Measurements from ENCODE around the gene CNOT3.

The CNOT3 gene

DNA sequence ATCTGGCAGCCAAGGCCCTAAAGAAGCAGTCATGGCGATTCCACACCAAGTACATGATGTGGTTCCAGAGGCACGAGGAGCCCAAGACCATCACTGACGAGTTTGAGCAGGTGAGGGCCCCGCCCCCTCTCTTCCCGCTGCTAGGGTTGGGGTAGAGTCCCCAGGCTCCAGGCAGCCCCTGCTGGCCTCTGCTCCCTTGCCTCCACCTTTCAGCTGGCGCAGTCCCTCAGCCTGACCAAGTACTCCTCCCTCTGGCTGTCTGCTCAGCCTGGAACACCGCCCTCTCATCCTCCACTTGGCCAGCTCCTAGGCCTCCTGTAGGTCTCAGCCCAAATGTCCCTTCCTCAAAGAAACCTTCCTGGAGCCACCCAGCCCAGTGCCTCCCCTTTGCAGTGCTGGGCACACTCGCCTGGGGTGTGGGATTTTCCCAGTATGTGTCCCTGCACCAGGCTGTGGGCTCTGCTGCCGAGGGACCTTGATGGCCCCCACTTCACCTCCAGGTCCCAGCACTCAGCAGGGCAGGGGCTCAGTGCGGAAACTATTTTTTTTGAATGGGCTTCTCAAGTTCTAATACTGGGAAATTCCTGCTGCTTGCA lies 16.3 kb downstream of the CNOT3 start:
- TF ChIP-seq ARNT (IDR thresholded peaks at IDR 0.05) = no peak
- ChIA-PET CTCF (no interaction called here), POLR2A (no interaction called here)
- no peak for DNase-seq (ENCODE audit: extremely low spot score)

DNA sequence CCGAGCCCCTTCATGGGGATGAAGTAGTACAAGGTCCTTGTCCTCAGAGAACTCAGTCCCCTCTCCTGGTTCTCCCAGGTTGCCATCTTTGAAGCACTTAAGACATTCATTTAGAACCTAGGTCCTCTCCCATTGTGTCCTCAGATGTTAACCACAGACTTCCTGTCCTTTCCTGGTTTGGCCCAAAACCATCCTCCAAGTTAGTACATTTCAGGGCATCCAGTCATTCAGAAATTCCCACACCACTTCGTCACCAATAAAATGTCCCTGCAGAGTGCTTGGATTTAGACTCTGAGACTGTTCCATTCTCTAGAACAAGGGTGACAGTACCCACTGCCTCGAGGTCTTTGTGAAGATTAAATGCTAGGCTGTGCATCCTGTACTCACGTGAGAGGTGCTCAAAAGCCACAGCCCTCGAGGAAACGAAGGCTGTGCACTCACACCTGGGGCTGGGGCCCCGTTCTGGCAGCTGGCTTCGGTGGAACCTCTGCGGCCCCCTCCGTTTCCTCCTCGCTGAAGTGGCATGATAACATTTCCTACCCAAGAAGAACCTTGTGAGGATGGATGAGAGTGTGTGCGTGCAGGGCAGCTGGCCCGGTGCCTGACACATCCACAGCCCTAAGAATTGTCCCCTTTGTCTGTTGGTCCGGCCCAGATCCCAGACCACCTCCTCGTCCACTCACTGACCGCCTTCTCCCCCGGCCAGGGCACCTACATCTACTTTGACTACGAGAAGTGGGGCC lies 17.2 kb downstream of the CNOT3 start:
- no peak for DNase-seq (ENCODE audit: extremely low spot score)
- POLR2A ChIA-PET = no interaction called here
- CTCF ChIA-PET = no interaction called here
- no peak for TF ChIP-seq SUZ12 (IDR thresholded peaks at IDR 0.05)
- no peak for TF ChIP-seq CTBP1 (IDR thresholded peaks at IDR 0.05; ENCODE audit: borderline replicate concordance)
- no peak for TF ChIP-seq L3MBTL2 (conservative IDR thresholded peaks at IDR 0.05)
- no peak for TF ChIP-seq TARDBP (IDR thresholded peaks at IDR 0.05)
- no peak for TF ChIP-seq HDGF (IDR thresholded peaks at IDR 0.05; ENCODE audit: borderline replicate concordance)
- TF ChIP-seq ZNF384 (IDR thresholded peaks at IDR 0.05) = no peak
- no peak for TF ChIP-seq BHLHE40 (IDR thresholded peaks at IDR 0.05; ENCODE audit: borderline replicate concordance)
- no peak for TF ChIP-seq LEF1 (IDR thresholded peaks at IDR 0.05; ENCODE audit: borderline replicate concordance)
- no peak for TF ChIP-seq NFRKB (IDR thresholded peaks at IDR 0.05)
- no peak for TF ChIP-seq SP1 (IDR thresholded peaks at IDR 0.05)
- no peak for TF ChIP-seq FOXA1 (IDR thresholded peaks at IDR 0.05)

DNA sequence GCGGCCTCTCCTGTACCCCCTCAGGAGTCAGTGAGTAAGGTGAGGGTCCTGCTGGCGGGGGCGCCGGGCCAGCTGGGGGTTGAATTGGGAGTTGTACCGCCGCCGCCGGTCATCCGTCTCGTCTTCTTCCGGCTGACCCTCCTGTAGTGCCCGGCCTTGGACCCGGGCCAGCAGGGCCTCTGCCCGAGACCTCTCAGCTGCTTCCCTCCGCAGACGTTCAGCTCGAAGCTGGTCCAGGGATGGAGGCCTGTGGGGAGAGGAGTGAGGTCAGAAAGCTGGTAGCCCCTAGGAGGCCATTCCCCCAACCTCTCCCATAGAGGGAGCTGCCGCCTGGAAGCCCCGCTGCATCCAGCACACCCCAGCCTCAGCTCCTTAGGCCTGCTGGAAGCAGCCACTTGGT lies 18.1 kb downstream of the CNOT3 start:
- ChIA-PET CTCF (no interaction called here), POLR2A (interaction anchor here (0.6 kb wide), 1 partner anchor 18 kb away, joined by 4 read pairs; the partner anchor contains the start of gene CNOT3)
- DNase-seq (ENCODE audit: extremely low spot score) = no peak
- TF ChIP-seq FOXA1 (IDR thresholded peaks at IDR 0.05) (no peak), ELF4 (IDR thresholded peaks at IDR 0.05) (no peak), FOXK2 (IDR thresholded peaks at IDR 0.05) (no peak), TARDBP (IDR thresholded peaks at IDR 0.05) (no peak), SUZ12 (IDR thresholded peaks at IDR 0.05) (no peak), NFRKB (IDR thresholded peaks at IDR 0.05) (no peak)

DNA sequence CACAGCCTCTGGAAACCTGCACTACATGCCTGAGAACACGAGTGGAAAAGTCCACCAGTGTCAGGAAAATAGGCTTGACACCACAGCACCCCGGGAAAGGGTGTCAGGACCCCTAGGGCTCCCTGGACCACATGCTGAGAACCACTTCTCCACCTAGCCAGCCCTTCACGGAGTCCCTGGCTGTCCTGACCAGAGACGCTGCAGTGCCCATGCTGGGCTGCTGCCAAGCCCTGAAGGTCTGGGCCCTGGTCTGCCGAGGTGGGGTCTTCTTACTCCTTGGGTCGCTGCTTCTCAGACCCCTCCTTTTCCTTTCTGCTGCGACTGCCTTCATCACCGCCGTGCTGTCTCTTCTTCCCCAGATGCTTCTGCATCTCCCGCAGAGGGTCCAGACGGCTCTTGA lies 18.9 kb downstream of the CNOT3 start:
- CTCF ChIA-PET = no interaction called here
- TF ChIP-seq BHLHE40 (IDR thresholded peaks at IDR 0.05; ENCODE audit: borderline replicate concordance) (no peak), SUZ12 (IDR thresholded peaks at IDR 0.05) (no peak), FOXK2 (IDR thresholded peaks at IDR 0.05) (no peak)
- no peak for DNase-seq (ENCODE audit: extremely low spot score)
- POLR2A ChIA-PET = no interaction called here

DNA sequence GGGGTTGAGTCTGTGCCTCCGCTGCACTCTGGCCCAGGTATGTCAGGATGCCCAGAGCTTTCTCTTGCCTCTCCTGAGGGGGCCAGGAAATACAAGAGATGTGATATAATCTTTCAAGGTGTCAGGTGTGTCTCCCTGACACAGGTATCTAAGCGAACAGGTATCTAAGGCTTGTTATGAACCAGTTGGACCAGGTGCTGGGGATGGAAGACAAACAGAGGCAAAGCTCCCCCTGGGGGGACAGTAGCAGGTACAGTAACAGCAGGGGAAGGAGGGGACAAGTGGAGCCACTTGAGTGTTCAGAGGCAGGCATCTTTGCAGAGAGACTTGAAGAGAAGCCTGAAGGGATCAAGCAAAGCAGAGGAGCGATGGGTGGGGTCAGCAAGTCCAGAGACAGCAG lies 19.4 kb downstream of the CNOT3 start:
- ChIA-PET POLR2A (no interaction called here), CTCF (no interaction called here)
- no peak for DNase-seq (ENCODE audit: extremely low spot score)
- TF ChIP-seq FOXM1 (IDR thresholded peaks at IDR 0.05; ENCODE audit: borderline replicate concordance) (no peak), ZNF384 (IDR thresholded peaks at IDR 0.05) (no peak), ELF4 (IDR thresholded peaks at IDR 0.05) (no peak), FOXA1 (IDR thresholded peaks at IDR 0.05) (no peak), ARNT (IDR thresholded peaks at IDR 0.05) (no peak), HDGF (IDR thresholded peaks at IDR 0.05; ENCODE audit: borderline replicate concordance) (no peak), LEF1 (IDR thresholded peaks at IDR 0.05; ENCODE audit: borderline replicate concordance) (no peak), CTBP1 (IDR thresholded peaks at IDR 0.05; ENCODE audit: borderline replicate concordance) (no peak), BHLHE40 (IDR thresholded peaks at IDR 0.05; ENCODE audit: borderline replicate concordance) (no peak), FOXK2 (IDR thresholded peaks at IDR 0.05) (no peak), SP1 (IDR thresholded peaks at IDR 0.05) (no peak), NFRKB (IDR thresholded peaks at IDR 0.05) (no peak), SUZ12 (IDR thresholded peaks at IDR 0.05) (no peak), L3MBTL2 (conservative IDR thresholded peaks at IDR 0.05) (no peak), TARDBP (IDR thresholded peaks at IDR 0.05) (no peak)
- TF ChIP-seq, protein P1, sequence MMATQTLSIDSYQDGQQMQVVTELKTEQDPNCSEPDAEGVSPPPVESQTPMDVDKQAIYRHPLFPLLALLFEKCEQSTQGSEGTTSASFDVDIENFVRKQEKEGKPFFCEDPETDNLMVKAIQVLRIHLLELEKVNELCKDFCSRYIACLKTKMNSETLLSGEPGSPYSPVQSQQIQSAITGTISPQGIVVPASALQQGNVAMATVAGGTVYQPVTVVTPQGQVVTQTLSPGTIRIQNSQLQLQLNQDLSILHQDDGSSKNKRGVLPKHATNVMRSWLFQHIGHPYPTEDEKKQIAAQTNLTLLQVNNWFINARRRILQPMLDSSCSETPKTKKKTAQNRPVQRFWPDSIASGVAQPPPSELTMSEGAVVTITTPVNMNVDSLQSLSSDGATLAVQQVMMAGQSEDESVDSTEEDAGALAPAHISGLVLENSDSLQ (IDR thresholded peaks at IDR 0.05) = no peak

DNA sequence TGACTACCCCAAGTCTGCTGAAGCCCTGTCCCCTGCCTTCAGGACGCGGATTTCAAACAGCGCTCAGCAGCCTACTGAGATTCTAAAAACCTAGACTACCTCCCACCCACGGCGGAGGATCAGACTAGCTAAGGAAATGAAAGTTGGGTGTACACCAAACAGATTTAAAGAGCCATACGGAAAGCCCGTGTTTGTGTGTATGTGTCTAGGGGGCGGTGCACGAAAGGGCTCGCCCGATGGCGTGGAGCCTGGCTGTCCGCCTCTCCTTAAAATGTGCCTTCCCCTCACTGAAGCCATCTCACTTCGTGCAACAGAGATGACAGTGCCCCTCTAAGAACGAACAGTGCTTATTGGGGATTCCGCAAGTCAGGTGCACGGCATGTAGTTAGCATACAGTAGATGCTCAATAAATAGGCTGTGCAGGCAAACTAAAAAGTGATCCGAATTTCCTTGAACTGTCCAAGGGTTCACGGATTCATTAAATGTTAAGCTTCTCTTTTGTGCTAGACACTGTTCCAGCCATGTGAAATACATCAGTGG lies 21.3 kb downstream of the CNOT3 start:
- no peak for DNase-seq (ENCODE audit: extremely low spot score)
- ChIA-PET POLR2A (interaction anchor here (0.8 to 2.3 kb wide), 7 partner anchors 8 to 44 kb away, joined by 3 to 13 read pairs (median 4); partner anchors contain the start of genes CNOT3, PRPF31, RPS9 and TFPT), CTCF (no interaction called here)
- TF ChIP-seq, protein P1 (IDR thresholded peaks at IDR 0.05) = no peak
- TF ChIP-seq FOXA1 (IDR thresholded peaks at IDR 0.05) = no peak
- no peak for TF ChIP-seq HDGF (IDR thresholded peaks at IDR 0.05; ENCODE audit: borderline replicate concordance)
- TF ChIP-seq SP1 (IDR thresholded peaks at IDR 0.05) = no peak
- TF ChIP-seq L3MBTL2 (conservative IDR thresholded peaks at IDR 0.05) = no peak
- TF ChIP-seq FOXK2 (IDR thresholded peaks at IDR 0.05) = no peak
- no peak for TF ChIP-seq LEF1 (IDR thresholded peaks at IDR 0.05; ENCODE audit: borderline replicate concordance)
- TF ChIP-seq ZNF384 (IDR thresholded peaks at IDR 0.05) = no peak

All from HEK293T (cell line).